Esophagus muscularis mucosa (tissue), 4 donors: ENCODE data around the gene FRMD1. TPM values are rescaled to one million over a fixed set of nuclear protein-coding genes. Genes with fewer than 3 reads are reported as not detected.

ENCODE experiments used
- DNase-seq: peaks from one replicate; pipeline ENCODE4 v3.0.0-alpha.2; 2017; ENCODE audit errors: extremely low spot score
- H3K27ac ChIP-seq, 4 donors: fragments of 200-600 bp; sonication (generic); replicated peaks in 1 of 4; 1 replicate in 3 of 4; 2 replicates in 1 of 4; pipeline ENCODE4 v1.5.1; 2016 to 2019; ENCODE audit warnings: mild to moderate bottlenecking in 1 of 4
- H3K27me3 ChIP-seq, 4 donors: fragments of 200-600 bp; sonication (generic); one replicate each; pipeline versions ENCODE4 v1.5.1 to v1.6.0; 2016 to 2019
- H3K36me3 ChIP-seq, 4 donors: fragments of 200-600 bp; sonication (generic); one replicate each; pipeline ENCODE4 v1.5.1; 2016 to 2019
- H3K4me1 ChIP-seq, 4 donors: fragments of 200-600 bp; sonication (generic); one replicate each; pipeline ENCODE4 v1.5.1; 2016 to 2019
- H3K4me3 ChIP-seq, 4 donors: fragments of 200-600 bp; sonication (generic); 1 replicate in 2 of 4; 2 replicates in 2 of 4; pipeline ENCODE4 v1.5.1; 2016 to 2019; ENCODE audit warnings: mild to moderate bottlenecking in 4 of 4, moderate library complexity in 1 of 4
- H3K9me3 ChIP-seq, 4 donors: fragments of 200-600 bp; sonication (generic); 1 replicate in 3 of 4; 2 replicates in 1 of 4; pipeline ENCODE4 v1.5.1; 2016 to 2019
- CTCF ChIP-seq, 3 experiments: fragments of 200-600 bp in 2 of 3; fragments of 450-650 bp in 1 of 3; sonication (generic) in 2 of 3; IDR thresholded peaks; one replicate each; pipeline ENCODE4 v1.5.1; 2017 to 2019; ENCODE audit warnings: antibody characterized with exemption in 3 of 3, mild to moderate bottlenecking in 2 of 3, moderate library complexity in 1 of 3
- EP300 ChIP-seq: sonication (generic); formaldehyde crosslinking; IDR thresholded peaks from one replicate; pipeline ENCODE4 v1.6.1; 2017; ENCODE audit warnings: antibody characterized with exemption
- POLR2A ChIP-seq: fragments of 450-650 bp; IDR thresholded peaks from one replicate; pipeline ENCODE4 v1.6.1; 2017; ENCODE audit warnings: antibody characterized with exemption, moderate library complexity, mild to moderate bottlenecking, low read depth
- POLR2AphosphoS5 ChIP-seq, 2 donors: sonication (generic); formaldehyde crosslinking; IDR thresholded peaks; one replicate each; pipeline ENCODE4 v1.6.1; 2017; ENCODE audit warnings: antibody characterized with exemption in 2 of 2
- WGBS: methylation state at CpG from one replicate; pipeline ENCODE4 v1.1.5; 2018; 5-methylcytosine and 5-hydroxymethylcytosine counted together
- intact Hi-C: fragments of 100-400 bp; cut with DNase I; formaldehyde crosslinking; loops from one replicate; pipeline ENCODE4 v1.15.1; 2023
- total RNA-seq, 4 donors: library from RNA; depleted of rRNA; stranded (reverse); fragments of >200 nt; gene quantifications; one replicate each; pipeline versions ENCODE4 v1.1.0 to v1.2.1, GENCODE V29; 2016

FRMD1 gene
- total RNA-seq, 4 donors from 2014 or later: 0.17 TPM; not detected in 3

GRCh38 chr6:168093634-168094033, 14.6 kb upstream of the FRMD1 start:
- WGBS: 92% methylated on average over 11 of the region's 11 CpGs
- peaks cover 0 to 13% (median 5%) of the 10 kb centered on the region in 4 donors for H3K4me1 ChIP-seq
- no peak overlapping the region for H3K4me3 ChIP-seq
- intact Hi-C loops: no loop called here
- TF ChIP-seq POLR2AphosphoS5 (IDR thresholded peaks at IDR 0.05): no peak
- no peak for TF ChIP-seq POLR2A
- TF ChIP-seq CTCF (IDR thresholded peaks at IDR 0.05): no peak
- no peak for TF ChIP-seq EP300
- peaks cover 0 to 15% (median 0%) of the 10 kb centered on the region in 4 donors for H3K27me3 ChIP-seq
- no peak overlapping the region for H3K27ac ChIP-seq
- no peaks in the 10 kb centered on the region for H3K9me3 ChIP-seq
- no peak for DNase-seq
- H3K36me3 ChIP-seq: no peaks in the 10 kb centered on the region

GRCh38 chr6:168093071-168093505, 14.1 kb upstream of the FRMD1 start:
- DNase-seq: no peak
- intact Hi-C loops: no loop called here
- 74% methylated on average over 11 of the region's 12 CpGs for WGBS

GRCh38 chr6:168092541-168092940, 13.5 kb upstream of the FRMD1 start:
- Histone ChIP-seq H3K36me3 (no peaks in the 10 kb centered on the region), H3K4me3 (no peak overlapping the region), H3K27ac (no peak overlapping the region), H3K27me3 (peaks cover 0 to 5% (median 0%) of the 10 kb centered on the region in 4 donors), H3K9me3 (no peaks in the 10 kb centered on the region), H3K4me1 (peaks cover 6 to 18% (median 15%) of the 10 kb centered on the region in 4 donors)
- no peak for DNase-seq
- intact Hi-C loops: no loop called here
- TF ChIP-seq CTCF (IDR thresholded peaks at IDR 0.05) (no peak), POLR2A (no peak), POLR2AphosphoS5 (IDR thresholded peaks at IDR 0.05) (no peak), EP300 (no peak)
- WGBS: 83% methylated on average over 7 of the region's 8 CpGs

More at GRCh38 chr6:168093071-168093505, 14.1 kb upstream of the FRMD1 start:
- Histone ChIP-seq H3K9me3 (no peaks in the 10 kb centered on the region), H3K4me3 (no peak overlapping the region), H3K4me1 (peaks cover 5 to 18% (median 10%) of the 10 kb centered on the region in 4 donors), H3K36me3 (no peaks in the 10 kb centered on the region), H3K27ac (no peak overlapping the region), H3K27me3 (peaks cover 0 to 9% (median 0%) of the 10 kb centered on the region in 4 donors)
- no peak for TF ChIP-seq POLR2A
- no peak for TF ChIP-seq POLR2AphosphoS5 (IDR thresholded peaks at IDR 0.05)
- no peak for TF ChIP-seq CTCF (IDR thresholded peaks at IDR 0.05)
- TF ChIP-seq EP300: no peak

- H3K4me3 ChIP-seq: no peak overlapping the region
- no peaks in the 10 kb centered on the region for H3K9me3 ChIP-seq
- no peaks in the 10 kb centered on the region for H3K36me3 ChIP-seq
- H3K27me3 ChIP-seq: no peaks in the 10 kb centered on the region
- intact Hi-C loops: no loop called here
- WGBS: 93% methylated on average over 14 of the region's 28 CpGs
- H3K27ac ChIP-seq: no peak overlapping the region
- H3K4me1 ChIP-seq: peaks cover 6 to 18% (median 16%) of the 10 kb centered on the region in 4 donors
- TF ChIP-seq POLR2AphosphoS5 (IDR thresholded peaks at IDR 0.05) (no peak), POLR2A (no peak)
- DNase-seq: no peak
These were observed 12.6 kb upstream of the FRMD1 start for GRCh38 chr6:168091381-168092264.

- H3K4me1 ChIP-seq: peaks cover 6 to 18% (median 16%) of the 10 kb centered on the region in 4 donors
- H3K27me3 ChIP-seq: no peaks in the 10 kb centered on the region
- no peak for DNase-seq
These were observed 11.7 kb upstream of the FRMD1 start for GRCh38 chr6:168090706-168091105.

More at GRCh38 chr6:168090706-168091105, 11.7 kb upstream of the FRMD1 start:
- H3K36me3 ChIP-seq: no peaks in the 10 kb centered on the region
- TF ChIP-seq POLR2AphosphoS5 (IDR thresholded peaks at IDR 0.05): no peak
- no peak for TF ChIP-seq CTCF (IDR thresholded peaks at IDR 0.05)
- TF ChIP-seq POLR2A: no peak
- TF ChIP-seq EP300: no peak
- H3K27ac ChIP-seq: no peak overlapping the region
- no peaks in the 10 kb centered on the region for H3K9me3 ChIP-seq
- intact Hi-C loops: no loop called here
- WGBS: 89% methylated on average over 17 of the region's 17 CpGs
- H3K4me3 ChIP-seq: no peak overlapping the region
